Fibroblast of lung (primary cell): ENCODE results near the gene MCRIP2. TPM values are rescaled to one million over a fixed set of nuclear protein-coding genes. Genes with fewer than 3 reads are reported as not detected.

Experiments
- DNase-seq, 2 donors: peaks; one replicate each; pipeline versions ENCODE4 v3.0.0 to v3.0.0-alpha.2; 2010; ENCODE audit warnings: low read depth in 2 of 2
- H2AFZ ChIP-seq: 2 replicates; pipeline ENCODE4 v1.5.1; 2012; ENCODE audit warnings: low read length, control low read depth, inconsistent platforms
- H3K27ac ChIP-seq: 2 replicates; pipeline ENCODE4 v1.5.1; 2011; ENCODE audit warnings: low read length, control low read depth; ENCODE audit not compliant: insufficient read depth
- H3K27me3 ChIP-seq: 2 replicates; pipeline ENCODE4 v1.5.1; 2011; ENCODE audit warnings: mild to moderate bottlenecking, low read length; ENCODE audit not compliant: control insufficient read depth, insufficient read depth
- H3K36me3 ChIP-seq: 2 replicates; pipeline ENCODE4 v1.5.1; 2011; ENCODE audit warnings: low read length; ENCODE audit not compliant: control insufficient read depth, insufficient read depth
- H3K4me1 ChIP-seq: 2 replicates; pipeline ENCODE4 v1.5.1; 2011; ENCODE audit warnings: low read length; ENCODE audit not compliant: control insufficient read depth, insufficient read depth; ENCODE audit errors: extremely low read depth
- H3K4me2 ChIP-seq: 2 replicates; pipeline ENCODE4 v1.5.1; 2011; ENCODE audit warnings: low read length, control low read depth; ENCODE audit not compliant: insufficient read depth; ENCODE audit errors: extremely low read depth
- H3K4me3 ChIP-seq, 4 experiments: fragments of 200-600 bp in 1 of 4; sonication (generic) in 1 of 4; replicated peaks in 1 of 4; 2 replicates each; pipeline ENCODE4 v1.5.1; 2011 to 2016; ENCODE audit warnings: low read length in 4 of 4, low read depth in 3 of 4, mild to moderate bottlenecking in 3 of 4, control low read depth in 2 of 4, inconsistent platforms in 1 of 4, mixed read lengths in 1 of 4; ENCODE audit not compliant: insufficient read depth in 1 of 4; ENCODE audit errors: control extremely low read depth in 1 of 4
- H3K79me2 ChIP-seq: 2 replicates; pipeline ENCODE4 v1.5.1; 2012; ENCODE audit warnings: mild to moderate bottlenecking, low read length, inconsistent platforms; ENCODE audit not compliant: control insufficient read depth, insufficient read depth
- H3K9ac ChIP-seq: 2 replicates; pipeline ENCODE4 v1.5.1; 2011; ENCODE audit warnings: mild to moderate bottlenecking, low read length, control low read depth; ENCODE audit not compliant: insufficient read depth
- H3K9me3 ChIP-seq: 2 replicates; pipeline ENCODE4 v1.5.1; 2012; ENCODE audit warnings: low read depth, low read length; ENCODE audit not compliant: control insufficient read depth, insufficient read depth
- H4K20me1 ChIP-seq: 2 replicates; pipeline ENCODE4 v1.5.1; 2011; ENCODE audit warnings: low read length; ENCODE audit not compliant: control insufficient read depth, insufficient read depth; ENCODE audit errors: extremely low read depth
- EZH2 ChIP-seq: IDR thresholded peaks from 2 replicates; pipeline ENCODE4 v1.5.1; 2012; ENCODE audit warnings: low read length, control low read depth, mild to moderate bottlenecking; ENCODE audit errors: missing control alignments
- polyA plus RNA-seq, 2 donors: library from polyadenylated mRNA; depleted of rRNA in 1 of 2; stranded (reverse) in 1 of 2; unstranded in 1 of 2; fragments of >200 nt; gene quantifications; 2 replicates each; pipeline ENCODE4 v1.2.1, GENCODE V29; 2011 to 2012; ENCODE audit warnings: missing spikeins in 1 of 2
- total RNA-seq: library from RNA; depleted of rRNA; stranded (reverse); fragments of >200 nt; gene quantifications from 2 replicates; pipeline ENCODE4 v1.2.1, GENCODE V29; 2014
- TF ChIP-seq, protein P1 (sequence below), 2 donors: IDR thresholded peaks in 1 of 2; conservative IDR thresholded peaks in 1 of 2; 1 replicate in 1 of 2; 2 replicates in 1 of 2; pipeline ENCODE4 v1.5.1; 2011 to 2012; ENCODE audit warnings: low read length in 2 of 2, control low read depth in 1 of 2, inconsistent platforms in 1 of 2, low read depth in 1 of 2, mild to moderate bottlenecking in 1 of 2

The MCRIP2 gene
- total and polyA plus RNA-seq, 2 donors (not counting 1 experiment from before 2014, with no cell fraction given), result 2.8 to 18.0 TPM

DNA sequence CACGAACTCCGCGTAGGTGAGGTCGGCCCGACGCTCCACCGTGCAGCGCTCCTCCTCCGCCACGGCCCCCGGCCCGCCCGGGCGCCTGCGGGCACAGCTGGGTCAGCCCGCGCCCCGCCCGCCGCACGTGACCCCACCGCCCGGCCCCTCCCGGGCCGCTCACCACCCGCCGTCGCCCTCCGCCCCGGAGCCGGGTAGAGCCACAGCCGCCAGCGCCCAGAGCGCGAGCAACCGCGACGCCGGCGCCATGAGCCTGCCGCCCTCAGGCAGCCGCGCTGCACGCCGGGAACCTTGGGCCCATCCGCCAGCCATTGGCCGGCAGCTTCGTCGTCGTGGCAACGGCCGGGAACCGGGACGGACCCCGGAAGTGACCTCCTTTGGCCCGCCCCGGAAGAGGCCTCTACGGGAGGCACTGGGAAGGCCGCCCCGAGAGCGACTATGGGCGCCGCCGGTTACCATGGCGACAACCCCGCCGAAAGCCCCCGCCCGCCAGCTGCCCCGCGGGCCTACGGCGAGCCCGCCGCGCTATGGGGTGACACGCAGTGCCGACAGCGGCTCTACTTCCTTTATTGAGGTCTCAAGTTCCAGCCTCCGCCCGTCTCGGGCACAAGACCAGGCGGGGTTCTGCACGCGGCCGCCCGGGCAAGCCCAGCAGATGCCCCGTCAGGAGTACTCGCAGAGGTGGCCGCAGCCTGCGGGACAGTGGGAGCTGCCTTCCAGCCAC lies 42.6 kb downstream of the MCRIP2 start, which contains the start of gene JMJD8:
Gene JMJD8 (minus strand): TSS at position 264 of the 724 bp plus-strand sequence. CDS start 15 bp downstream, at position 249.
- H3K27ac ChIP-seq, result peak within 1 kb of the TSS; percentile 69

DNA sequence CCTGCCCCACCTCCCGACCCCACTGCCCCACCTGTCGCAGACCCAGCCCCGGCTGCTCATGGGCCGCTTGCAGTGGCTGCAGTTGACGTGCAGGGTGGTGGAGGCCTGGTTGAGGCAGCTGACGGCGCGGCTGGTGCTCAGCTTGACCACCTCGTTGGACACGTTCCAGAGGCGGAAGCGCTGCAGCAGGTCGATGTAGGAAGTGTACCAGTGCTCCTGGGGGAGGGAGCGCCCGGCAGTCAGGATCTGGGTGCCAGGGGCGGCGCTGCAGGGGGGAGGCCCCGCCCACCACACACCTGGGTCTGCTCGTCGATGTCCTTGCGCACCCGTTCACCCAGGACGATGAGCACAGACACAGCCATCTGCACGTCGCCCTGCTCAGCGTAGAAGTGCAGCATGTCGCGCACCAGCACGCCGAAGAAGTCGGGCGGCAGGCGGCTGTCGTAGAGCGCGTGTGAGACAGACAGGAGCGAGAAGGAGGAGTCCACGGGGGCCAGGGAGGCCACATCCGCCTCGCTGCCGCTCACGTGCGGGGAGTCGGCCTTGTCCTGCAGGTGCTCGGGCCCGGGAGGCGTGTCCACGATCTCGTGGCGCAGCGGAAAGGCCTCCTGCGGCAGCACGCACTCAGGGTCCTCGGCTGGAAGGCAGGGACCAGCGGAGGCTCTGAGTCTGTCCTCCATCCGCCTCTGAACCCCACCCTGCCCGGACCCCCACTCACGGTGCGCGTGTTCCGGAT lies 43.5 kb downstream of the MCRIP2 start:
- Histone ChIP-seq H3K4me2 (no peak overlapping the region), H3K4me3 (no peak overlapping the region), H3K27ac (no peak overlapping the region), H2AFZ (no peak overlapping the region), H3K9me3 (no peaks in the 10 kb centered on the region), H3K79me2 (peaks cover 38% of the 10 kb centered on the region), H4K20me1 (no peaks in the 10 kb centered on the region), H3K27me3 (no peaks in the 10 kb centered on the region), H3K9ac (no peak overlapping the region), H3K4me1 (peaks cover 21% of the 10 kb centered on the region), H3K36me3 (peaks cover 38% of the 10 kb centered on the region)
- no peak for DNase-seq
- TF ChIP-seq EZH2, result no peak
- TF ChIP-seq, protein P1, sequence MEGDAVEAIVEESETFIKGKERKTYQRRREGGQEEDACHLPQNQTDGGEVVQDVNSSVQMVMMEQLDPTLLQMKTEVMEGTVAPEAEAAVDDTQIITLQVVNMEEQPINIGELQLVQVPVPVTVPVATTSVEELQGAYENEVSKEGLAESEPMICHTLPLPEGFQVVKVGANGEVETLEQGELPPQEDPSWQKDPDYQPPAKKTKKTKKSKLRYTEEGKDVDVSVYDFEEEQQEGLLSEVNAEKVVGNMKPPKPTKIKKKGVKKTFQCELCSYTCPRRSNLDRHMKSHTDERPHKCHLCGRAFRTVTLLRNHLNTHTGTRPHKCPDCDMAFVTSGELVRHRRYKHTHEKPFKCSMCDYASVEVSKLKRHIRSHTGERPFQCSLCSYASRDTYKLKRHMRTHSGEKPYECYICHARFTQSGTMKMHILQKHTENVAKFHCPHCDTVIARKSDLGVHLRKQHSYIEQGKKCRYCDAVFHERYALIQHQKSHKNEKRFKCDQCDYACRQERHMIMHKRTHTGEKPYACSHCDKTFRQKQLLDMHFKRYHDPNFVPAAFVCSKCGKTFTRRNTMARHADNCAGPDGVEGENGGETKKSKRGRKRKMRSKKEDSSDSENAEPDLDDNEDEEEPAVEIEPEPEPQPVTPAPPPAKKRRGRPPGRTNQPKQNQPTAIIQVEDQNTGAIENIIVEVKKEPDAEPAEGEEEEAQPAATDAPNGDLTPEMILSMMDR (conservative IDR thresholded peaks at IDR 0.05 in 1 of 2, IDR thresholded peaks at IDR 0.05 in 1 of 2; ENCODE audit: low read depth in 1 of 2, low read length in 2 of 2), result no peak

More for the DNA sequence above, 42.6 kb downstream of the MCRIP2 start, which contains the start of gene JMJD8:
- TF ChIP-seq EZH2, result no peak
- TF ChIP-seq, protein P1 (conservative IDR thresholded peaks at IDR 0.05 in 1 of 2, IDR thresholded peaks at IDR 0.05 in 1 of 2; ENCODE audit: low read depth in 1 of 2, low read length in 2 of 2), result no peak
- Histone ChIP-seq H2AFZ (peak within 1 kb of the TSS; percentile 29), H3K4me3 (peak within 1 kb of the TSS; percentile 42 to 63 (median 52)), H3K4me2 (peak within 1 kb of the TSS; percentile 62), H4K20me1 (no peaks in the 10 kb centered on the region), H3K4me1 (peaks cover 18% of the 10 kb centered on the region), H3K9me3 (no peaks in the 10 kb centered on the region), H3K9ac (peak within 1 kb of the TSS; percentile 40), H3K36me3 (peaks cover 38% of the 10 kb centered on the region), H3K79me2 (peaks cover 35% of the 10 kb centered on the region), H3K27me3 (no peaks in the 10 kb centered on the region)
- peak; percentile 94 for DNase-seq

GRCh38 chr16:685967-686366 lies 44.3 kb downstream of the MCRIP2 start:
- Histone ChIP-seq H2AFZ (no peak overlapping the region), H3K27me3 (no peaks in the 10 kb centered on the region), H3K4me2 (no peak overlapping the region), H3K9me3 (no peaks in the 10 kb centered on the region), H3K27ac (no peak overlapping the region), H3K9ac (no peak overlapping the region), H3K4me1 (peaks cover 20% of the 10 kb centered on the region), H4K20me1 (no peaks in the 10 kb centered on the region), H3K79me2 (peaks cover 35% of the 10 kb centered on the region), H3K36me3 (peaks cover 38% of the 10 kb centered on the region), H3K4me3 (no peak overlapping the region)
- TF ChIP-seq, protein P1 (conservative IDR thresholded peaks at IDR 0.05 in 1 of 2, IDR thresholded peaks at IDR 0.05 in 1 of 2; ENCODE audit: low read depth in 1 of 2, low read length in 2 of 2), result peak; percentile 23 to 49
- TF ChIP-seq EZH2, result no peak
- peak; percentile 26 to 30 for DNase-seq
